ENCODE measurements around the gene CEP192.

Gene CEP192

DNA sequence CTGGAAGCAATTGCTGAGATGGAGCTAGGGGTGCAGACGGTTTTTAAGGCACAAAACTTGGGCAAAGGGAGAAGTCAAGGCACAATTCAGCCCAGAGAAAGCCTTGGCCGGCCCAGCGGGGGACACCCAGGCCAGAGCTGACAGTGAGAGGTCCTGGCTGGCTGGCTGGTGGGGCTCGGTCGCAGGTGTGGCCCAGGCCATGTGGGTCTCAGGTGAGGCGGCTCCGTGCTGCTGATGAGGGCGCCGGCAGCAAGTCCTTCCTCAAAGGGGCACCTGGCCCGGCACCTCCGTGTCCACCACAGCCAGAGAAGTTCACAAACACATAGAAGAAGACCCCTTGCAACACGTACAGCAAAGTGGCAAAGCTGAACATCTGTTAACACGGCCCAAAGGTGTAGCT, 173.2 kb downstream of the CEP192 start:
- no peak for DNase-seq
- intact Hi-C loops (cut with DNase I) = loop anchor here (5.0 kb wide), 1 partner anchor 42 kb away; no protein-coding TSS in a partner anchor

DNA sequence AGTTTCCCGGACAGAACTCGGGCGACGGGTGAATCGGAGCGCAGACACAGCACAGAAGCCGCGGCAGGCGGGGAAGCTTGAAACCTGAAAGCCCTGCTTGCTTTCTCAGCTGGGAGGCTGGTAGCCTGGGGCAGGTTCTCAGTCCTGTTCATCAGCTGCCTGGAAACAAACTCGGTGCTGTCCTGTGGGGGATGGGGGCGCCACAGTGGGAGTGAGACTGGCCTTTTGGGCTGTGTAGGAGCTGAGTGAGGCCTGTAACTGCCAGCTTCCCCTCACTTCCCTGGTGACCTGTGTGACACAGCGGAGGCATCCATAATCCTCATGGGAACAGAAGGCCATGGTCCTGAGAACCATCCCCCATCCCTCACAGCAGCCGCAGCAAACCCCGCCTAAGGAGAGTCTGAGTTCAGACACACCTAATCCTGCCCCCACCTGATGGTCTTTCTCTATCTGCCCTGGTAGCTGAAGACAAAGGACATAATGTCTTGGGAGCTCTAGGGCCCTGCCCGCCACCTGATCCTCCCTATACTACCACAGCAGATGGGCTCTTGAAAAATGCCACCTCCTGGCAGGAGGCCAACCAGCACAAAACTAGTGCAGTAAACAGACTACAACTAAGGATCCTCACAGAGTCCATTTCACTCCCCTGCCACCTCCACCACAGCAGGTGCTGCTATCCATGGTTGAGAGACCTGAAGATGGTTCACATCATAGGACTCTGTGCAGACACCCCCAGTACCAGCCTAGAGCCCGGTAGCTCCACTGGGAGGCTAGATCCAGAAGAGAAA, 174.7 kb downstream of the CEP192 start:
- intact Hi-C loops (cut with DNase I) = no loop called here
- DNase-seq = no peak

DNA sequence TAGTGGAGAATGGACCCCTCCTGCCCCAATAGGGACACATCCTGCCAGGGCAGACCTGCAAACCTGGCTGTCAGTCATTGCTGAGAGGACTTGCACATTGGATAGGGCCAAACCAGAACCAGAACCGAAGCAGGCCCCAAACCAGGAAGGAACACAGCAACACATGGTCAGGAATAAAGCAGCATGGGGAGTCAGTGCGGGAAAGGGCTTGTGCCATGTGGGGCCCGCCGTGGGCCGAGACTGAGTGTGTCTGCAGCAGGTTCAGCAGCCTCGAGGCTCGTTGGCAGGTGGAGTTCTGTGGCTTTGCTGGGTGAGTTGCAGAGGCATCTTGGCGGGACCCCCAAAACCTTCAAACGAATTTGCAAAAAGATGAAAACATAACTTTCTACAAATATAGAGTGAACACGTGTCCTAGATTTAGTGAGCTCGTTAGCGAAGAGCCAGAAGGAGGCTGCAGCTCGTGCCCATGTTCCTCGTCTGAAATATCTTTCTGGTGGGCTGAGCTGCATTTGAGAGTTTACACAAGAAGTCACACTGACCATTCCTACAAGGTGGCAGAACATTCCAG, 182.5 kb downstream of the CEP192 start:
- DNase-seq = no peak
- intact Hi-C loops (cut with DNase I) = no loop called here
